ENCODE results near the gene SSBP4.

- TF ChIP-seq CTCF (IDR thresholded peaks at IDR 0.05), result no peak
- no peak for TF ChIP-seq POLR2A (IDR thresholded peaks at IDR 0.05)
These were observed 27.7 kb downstream of the SSBP4 start for GRCh38 chr19:18446811-18447359.
